GM12891 (cell line): Measurements from ENCODE around the gene CA10.

ENCODE experiments used
- DNase-seq: peaks from one replicate; pipeline ENCODE4 v3.0.0; 2011; ENCODE audit warnings: low spot score; ENCODE audit not compliant: insufficient read length
- FAIRE-seq: peaks from 2 replicates; lab custom pipeline; 2011; peaks lifted over from hg19 to GRCh38; lab: Jason Lieb, UNC
- PAX5 ChIP-seq: IDR thresholded peaks from 2 replicates; pipeline ENCODE4 v1.6.1; 2011; ENCODE audit warnings: low read length, moderate library complexity, mild to moderate bottlenecking; ENCODE audit not compliant: insufficient read depth, severe bottlenecking
- POLR2A ChIP-seq: IDR thresholded peaks from 2 replicates; pipeline ENCODE4 v1.6.1; 2011; ENCODE audit warnings: low read depth, low read length, control low read depth
- POLR2AphosphoS5 ChIP-seq: IDR thresholded peaks from 2 replicates; pipeline ENCODE4 v1.6.1; 2011; ENCODE audit warnings: low read depth, low read length, control low read depth
- POU2F2 ChIP-seq: IDR thresholded peaks from 2 replicates; pipeline ENCODE4 v1.6.1; 2011; ENCODE audit warnings: low read depth, mild to moderate bottlenecking, control low read depth, low read length, moderate library complexity
- SPI1 ChIP-seq: IDR thresholded peaks from 2 replicates; pipeline ENCODE4 v1.6.1; 2011; ENCODE audit warnings: low read depth, low read length, control low read depth
- TAF1 ChIP-seq: IDR thresholded peaks from 2 replicates; pipeline ENCODE4 v1.6.1; 2011; ENCODE audit warnings: low read depth, low read length, control low read depth

Gene CA10

DNA sequence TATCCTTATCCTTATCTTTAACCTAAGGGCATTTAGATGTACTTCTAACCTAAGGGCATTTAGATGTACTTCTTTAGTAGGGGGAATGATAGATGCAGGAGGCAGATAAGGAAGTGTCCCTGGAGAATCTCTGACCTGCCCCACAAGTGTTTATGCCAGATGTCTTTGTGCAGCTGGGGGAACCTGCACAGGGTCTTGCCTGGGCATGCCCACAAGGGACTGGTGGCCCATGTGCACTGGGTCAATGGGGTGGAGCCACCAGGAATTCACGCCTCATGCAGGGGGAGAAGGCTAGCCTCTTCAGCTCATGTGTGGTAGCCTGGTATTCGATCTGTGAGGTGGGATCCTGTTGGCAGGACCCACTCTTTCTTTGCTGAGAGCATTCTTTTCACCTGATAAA, 38.0 kb downstream of the CA10 start:
- TF ChIP-seq POLR2A: no peak
- FAIRE-seq (no peak), DNase-seq (no peak)

DNA sequence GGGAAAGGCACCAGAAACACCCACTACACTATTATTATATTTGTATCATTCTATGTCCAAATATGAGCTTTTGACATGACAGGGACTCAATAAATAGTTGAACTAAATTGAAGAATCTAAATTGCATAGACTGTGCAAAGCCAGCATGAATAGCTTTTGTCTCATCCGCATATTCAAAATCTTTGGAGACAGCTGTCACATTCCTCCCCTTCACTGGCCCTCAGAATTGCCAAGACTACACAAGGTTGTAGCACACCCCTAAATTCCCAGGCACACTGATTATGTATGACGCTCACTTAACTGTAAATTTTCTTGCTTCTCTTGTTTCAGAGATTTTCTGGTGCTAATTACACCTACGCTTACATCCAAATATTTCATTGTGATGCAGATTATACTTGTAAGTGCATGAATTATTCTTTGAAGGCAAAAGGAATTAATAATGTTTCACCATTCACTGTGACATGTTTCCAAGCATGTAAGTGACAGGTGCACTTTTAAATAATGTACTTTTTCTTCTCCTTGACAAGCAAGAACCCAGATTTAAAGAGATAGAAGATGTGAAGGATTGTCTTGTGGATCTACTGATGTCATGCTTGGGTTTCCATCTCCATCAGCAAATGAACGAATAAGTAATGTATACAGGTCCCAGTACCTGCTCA, 47.5 kb downstream of the CA10 start:
- no peak for FAIRE-seq
- DNase-seq: no peak
- TF ChIP-seq TAF1 (no peak), POLR2A (no peak), POLR2AphosphoS5 (no peak), SPI1 (no peak), POU2F2 (no peak), PAX5 (no peak)

DNA sequence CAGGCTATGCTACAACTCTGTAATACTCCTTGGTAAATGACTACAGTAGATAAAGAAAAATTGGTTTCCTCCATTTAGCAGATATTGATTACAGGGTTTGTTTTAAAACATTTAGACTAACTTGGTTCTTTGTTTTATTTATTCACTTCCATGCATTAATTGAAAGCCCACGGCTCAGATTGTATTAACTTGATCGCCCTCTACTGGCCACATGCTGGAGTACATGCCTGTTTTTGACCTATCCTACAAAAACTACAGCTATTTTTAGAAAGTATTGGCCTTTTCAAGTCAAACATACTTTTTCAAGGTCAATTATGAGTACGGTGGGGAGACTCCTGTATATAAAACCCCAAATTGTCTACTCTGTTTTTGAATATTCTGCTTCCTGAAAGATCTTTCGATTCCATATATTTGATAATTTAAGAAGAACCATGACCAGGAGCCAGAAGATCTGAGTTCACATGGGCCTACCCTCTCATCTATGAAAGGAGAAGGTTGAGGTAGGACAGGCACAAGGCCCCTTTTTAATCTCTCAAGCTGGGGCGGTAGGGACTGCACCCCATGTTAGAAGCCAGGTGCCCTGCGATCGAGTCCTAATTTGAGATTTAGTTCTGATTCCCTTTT, 51.8 kb downstream of the CA10 start:
- FAIRE-seq (no peak), DNase-seq (peak; percentile 11)
- no peak for TF ChIP-seq PAX5
- no peak for TF ChIP-seq TAF1
- TF ChIP-seq POU2F2: no peak
- no peak for TF ChIP-seq SPI1
- TF ChIP-seq POLR2A: no peak
- no peak for TF ChIP-seq POLR2AphosphoS5

DNA sequence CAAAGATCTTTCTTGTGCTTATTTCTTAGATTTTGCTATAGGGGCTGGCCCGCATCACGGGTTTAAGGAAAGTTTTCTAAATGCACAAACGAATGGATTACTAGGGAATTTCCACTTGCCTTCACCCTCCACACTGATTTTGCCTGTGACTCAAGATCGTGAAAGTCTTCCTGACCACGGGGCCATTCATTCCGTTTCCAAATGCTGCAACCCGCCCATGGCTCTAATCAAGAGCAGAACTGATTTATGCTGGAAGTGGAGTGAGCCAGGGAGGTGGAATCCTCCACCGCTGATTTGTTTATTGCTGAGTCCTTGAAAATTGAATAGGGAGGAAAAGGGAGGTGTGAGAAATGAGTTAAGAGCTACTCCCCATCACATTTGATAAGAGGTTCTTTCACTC, 52.4 kb downstream of the CA10 start:
- FAIRE-seq: no peak
- no peak for DNase-seq
- TF ChIP-seq TAF1 (no peak), SPI1 (no peak), POU2F2 (no peak), POLR2A (no peak), POLR2AphosphoS5 (no peak), PAX5 (no peak)

DNA sequence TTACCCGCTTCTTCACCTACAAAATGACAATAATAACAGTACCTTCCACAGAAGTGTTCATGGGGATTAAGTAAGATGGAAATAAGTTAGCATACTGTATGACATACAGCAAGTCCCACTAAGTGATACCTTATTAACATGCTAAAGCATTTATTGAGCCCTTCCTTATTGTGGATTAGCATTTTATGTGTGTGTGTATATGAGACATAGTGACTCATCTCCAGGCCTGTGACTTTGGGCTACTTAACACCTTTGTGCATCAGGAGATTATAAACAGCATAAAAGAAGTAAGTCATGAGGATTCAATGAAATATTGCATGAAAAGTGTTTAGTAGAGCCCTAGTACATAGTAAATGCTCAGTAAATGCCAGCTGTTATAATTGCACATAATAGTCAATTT, 52.9 kb downstream of the CA10 start:
- FAIRE-seq (no peak), DNase-seq (no peak)
- TF ChIP-seq SPI1: no peak
- no peak for TF ChIP-seq POLR2A

DNA sequence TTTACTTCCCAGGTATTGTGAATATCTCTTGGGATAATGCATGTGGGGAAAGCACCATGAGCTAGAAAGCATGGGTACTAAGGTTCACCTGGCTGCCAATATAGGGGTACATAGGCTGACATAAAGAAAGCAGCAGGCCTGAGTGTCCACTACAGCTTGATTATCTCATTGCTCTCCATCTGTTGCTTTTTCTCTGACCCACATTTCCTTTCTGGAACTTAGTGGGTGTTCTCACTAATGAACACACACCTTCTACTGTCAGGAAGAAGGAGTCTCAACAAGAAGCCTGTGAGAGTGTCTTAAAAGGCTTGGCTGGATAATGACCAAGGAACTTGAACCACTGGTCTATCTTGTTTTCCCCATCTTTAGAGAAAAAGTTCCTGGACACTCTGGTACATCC, 62.5 kb downstream of the CA10 start:
- TF ChIP-seq PAX5 (no peak), POLR2AphosphoS5 (no peak), POLR2A (no peak), SPI1 (no peak), TAF1 (no peak), POU2F2 (no peak)
- FAIRE-seq (no peak), DNase-seq (no peak)

DNA sequence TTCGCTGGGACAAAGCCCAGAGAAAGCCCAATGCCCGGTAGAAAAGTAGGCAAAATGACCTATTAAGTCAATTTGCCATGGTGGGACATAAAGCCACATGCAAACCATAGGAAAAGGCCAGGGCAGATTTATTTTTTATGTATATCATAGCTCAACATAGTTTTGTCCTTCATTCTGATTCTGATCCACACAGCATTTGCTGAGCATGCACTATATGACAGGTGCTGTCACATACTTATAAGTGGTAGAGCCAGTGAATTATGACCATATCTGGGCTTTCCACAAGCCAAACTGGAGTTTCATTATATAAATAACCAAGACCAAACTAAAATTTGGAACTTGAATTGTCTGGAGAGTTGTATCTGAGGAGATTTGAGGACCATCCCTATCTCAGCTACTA, 74.3 kb downstream of the CA10 start:
- no peak for FAIRE-seq
- DNase-seq: no peak
- TF ChIP-seq TAF1: no peak
- TF ChIP-seq POU2F2: no peak

DNA sequence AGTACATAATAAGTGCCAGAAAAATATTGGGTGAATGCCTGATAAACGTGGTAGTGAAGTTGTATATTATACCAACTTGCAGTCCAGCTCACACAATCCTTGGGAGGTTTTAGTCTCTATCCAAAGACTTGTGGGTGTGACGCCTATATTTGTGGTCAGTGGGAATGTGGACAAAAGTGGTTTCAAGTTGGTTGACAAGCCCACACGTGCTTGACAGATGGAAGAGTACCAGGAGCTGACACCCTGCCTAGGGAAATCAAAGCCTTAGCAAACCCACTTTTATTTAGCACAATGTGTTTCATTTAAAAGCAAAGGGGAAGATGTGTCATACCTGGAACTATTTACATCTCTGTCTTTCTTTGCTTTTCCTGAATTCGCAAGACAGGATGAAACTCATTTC, 79.0 kb downstream of the CA10 start:
- FAIRE-seq: no peak
- no peak for TF ChIP-seq POU2F2
- no peak for TF ChIP-seq SPI1
- no peak for TF ChIP-seq PAX5
- TF ChIP-seq POLR2A: no peak
- TF ChIP-seq POLR2AphosphoS5: no peak
- TF ChIP-seq TAF1: no peak
- DNase-seq: no peak

DNA sequence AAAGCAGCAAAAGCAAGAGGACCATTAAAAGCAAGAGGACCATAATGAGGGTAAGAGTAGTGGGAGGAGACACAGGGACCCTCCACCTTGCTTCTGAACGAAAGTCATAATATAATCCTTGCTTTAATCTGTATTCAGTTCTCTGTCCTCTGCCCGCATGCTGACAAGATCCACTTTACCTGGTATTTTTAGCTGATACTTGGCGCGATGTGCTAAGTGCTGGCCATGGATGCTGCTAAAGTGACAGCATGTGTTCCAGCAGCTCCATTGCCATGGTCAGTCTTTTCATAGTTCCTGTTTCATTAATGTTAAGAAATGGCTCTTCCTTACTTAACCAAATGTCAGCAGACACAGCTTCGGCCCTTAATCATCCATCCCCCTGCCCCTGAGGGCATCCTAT, 86.8 kb downstream of the CA10 start:
- TF ChIP-seq TAF1 (no peak), POLR2A (no peak), POU2F2 (no peak), PAX5 (no peak), SPI1 (no peak), POLR2AphosphoS5 (no peak)
- FAIRE-seq (no peak), DNase-seq (no peak)

DNA sequence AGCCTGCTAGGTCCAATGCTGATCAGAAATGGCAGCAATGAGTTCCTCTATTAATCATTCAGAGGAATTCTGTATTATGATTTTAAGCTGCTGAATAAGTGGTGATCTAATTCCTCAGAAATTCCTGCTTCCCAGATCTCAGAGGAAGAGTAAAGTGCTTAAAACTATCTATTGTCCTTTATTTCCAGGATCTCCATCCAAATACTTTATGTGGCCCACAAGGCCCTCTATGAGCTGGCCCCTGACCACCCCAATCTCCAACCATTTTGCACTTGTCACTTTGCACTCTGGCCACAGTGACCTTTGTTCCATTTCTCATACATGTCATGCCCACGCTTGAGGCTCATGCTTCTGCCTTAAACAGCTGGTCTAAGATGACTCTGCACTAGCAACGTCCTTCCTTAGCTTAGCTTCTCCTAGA, 93.7 kb downstream of the CA10 start:
- no peak for DNase-seq
- FAIRE-seq: no peak
- TF ChIP-seq PAX5: no peak
- no peak for TF ChIP-seq POU2F2
- TF ChIP-seq POLR2A: no peak
- no peak for TF ChIP-seq SPI1
- no peak for TF ChIP-seq TAF1
- no peak for TF ChIP-seq POLR2AphosphoS5

DNA sequence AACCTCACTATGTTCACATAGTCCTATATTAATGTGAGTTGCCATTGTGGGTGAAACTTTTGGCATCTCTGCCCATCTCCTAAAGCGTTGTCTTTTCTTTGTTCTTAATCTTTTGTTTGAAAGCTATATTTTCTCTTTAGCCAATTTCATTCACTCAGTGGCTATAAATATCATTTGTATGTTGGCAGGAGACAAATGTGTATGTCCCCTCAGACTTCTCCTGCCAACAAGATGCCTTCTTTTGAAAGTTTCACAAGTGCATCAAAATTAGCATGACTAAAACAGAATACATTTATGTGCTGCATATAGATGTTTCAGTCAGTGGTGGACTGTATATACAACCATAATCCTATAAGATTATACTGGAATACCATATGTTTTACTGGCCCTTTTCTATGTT, 109.0 kb downstream of the CA10 start:
- no peak for FAIRE-seq
- TF ChIP-seq SPI1: no peak
- no peak for TF ChIP-seq POLR2AphosphoS5
- no peak for TF ChIP-seq TAF1
- TF ChIP-seq POLR2A: no peak
- TF ChIP-seq PAX5: no peak
- no peak for TF ChIP-seq POU2F2
- no peak for DNase-seq
